Lower leg skin (tissue), 3 donors: Measurements from ENCODE around the gene ZNF101.
"Not testable (repeated sequence)": the region's sequence is repeated elsewhere in the genome, so short reads cannot be mapped to it uniquely, and the experiment has no call there.

Experiments used
- CTCF ChIP-seq, 3 donors: fragments of 450-650 bp; IDR thresholded peaks; one replicate each; pipeline ENCODE4 v1.5.1; 2016; ENCODE audit warnings: antibody characterized with exemption in 3 of 3, mild to moderate bottlenecking in 3 of 3, moderate library complexity in 2 of 3
- POLR2A ChIP-seq, 2 donors: fragments of 450-650 bp; IDR thresholded peaks; one replicate each; pipeline ENCODE4 v1.6.1; 2016 to 2017; ENCODE audit warnings: antibody characterized with exemption in 2 of 2, mild to moderate bottlenecking in 1 of 2, moderate library complexity in 1 of 2

- TF ChIP-seq CTCF, POLR2A (IDR thresholded peaks at IDR 0.05): not testable (repeated sequence)
These were observed 3.2 kb upstream of the ZNF101 start for GRCh38 chr19:19665420-19665948.
